A673 (cell line): ENCODE results near the gene AMDHD2. TPM values are rescaled to one million over a fixed set of nuclear protein-coding genes. Genes with fewer than 3 reads are reported as not detected.
"Not testable (repeated sequence)": the region's sequence is repeated elsewhere in the genome, so short reads cannot be mapped to it uniquely, and the experiment has no call there.

Source experiments
- BruUV-seq: library from RNA; stranded (reverse); fragments of 400-500 nt; replicated peaks from 2 replicates; lab custom pipeline; 2021; lab: Mats Ljungman, UMichigan
- CTCF ChIA-PET: fragments of 300-600 bp; sonication (Branson Sonifier 250); formaldehyde crosslinking; loops from one replicate; lab custom pipeline; 2022; ENCODE audit warnings: antibody characterized with exemption; lab: Charles Lee
- POLR2A ChIA-PET: fragments of 300-600 bp; sonication (Branson Sonifier 250); formaldehyde crosslinking; loops from one replicate; lab custom pipeline; 2022; ENCODE audit warnings: antibody characterized with exemption; ENCODE audit not compliant: low non-redundant PET; lab: Charles Lee
- DNase-seq: peaks from one replicate; pipeline ENCODE4 v3.0.0-alpha.2; 2015; ENCODE audit warnings: low spot score
- H3K27ac ChIP-seq: fragments of 200-600 bp; sonication (generic); 2 replicates; pipeline ENCODE4 v1.5.1; 2016; ENCODE audit warnings: mixed run types, low read depth, mild to moderate bottlenecking, mixed read lengths, antibody characterized with exemption, low read length; ENCODE audit not compliant: poor library complexity, severe bottlenecking
- H3K27me3 ChIP-seq: fragments of 200-600 bp; sonication (generic); replicated peaks from 2 replicates; pipeline ENCODE4 v1.6.1; 2017; ENCODE audit warnings: mixed run types, low read depth, mild to moderate bottlenecking, mixed read lengths, antibody characterized with exemption, low read length; ENCODE audit not compliant: insufficient read depth, poor library complexity
- H3K36me3 ChIP-seq: fragments of 200-600 bp; sonication (generic); 2 replicates; pipeline ENCODE4 v1.6.1; 2016; ENCODE audit warnings: mixed run types, mild to moderate bottlenecking, mixed read lengths, antibody characterized with exemption, low read length; ENCODE audit not compliant: insufficient read depth, poor library complexity, severe bottlenecking
- H3K4me1 ChIP-seq: fragments of 200-600 bp; sonication (generic); 2 replicates; pipeline ENCODE4 v1.6.1; 2017; ENCODE audit warnings: mixed run types, mild to moderate bottlenecking, mixed read lengths, antibody characterized with exemption, low read length; ENCODE audit not compliant: insufficient read depth, poor library complexity, severe bottlenecking
- H3K4me3 ChIP-seq: fragments of 200-600 bp; sonication (generic); 2 replicates; pipeline ENCODE4 v1.5.1; 2016; ENCODE audit warnings: low read depth, mixed run types, mild to moderate bottlenecking, mixed read lengths, low read length; ENCODE audit not compliant: poor library complexity, severe bottlenecking
- H3K9me3 ChIP-seq: fragments of 200-600 bp; sonication (generic); 2 replicates; pipeline ENCODE4 v1.6.1; 2016; ENCODE audit warnings: mixed run types, low read depth, mild to moderate bottlenecking, mixed read lengths, antibody characterized with exemption, low read length; ENCODE audit not compliant: poor library complexity, severe bottlenecking
- CTCF ChIP-seq: fragments of 300-800, 200-600 bp; sonication (generic); conservative IDR thresholded peaks from 2 replicates; pipeline ENCODE4 v1.5.1; 2017; ENCODE audit warnings: low read depth, mild to moderate bottlenecking, antibody characterized with exemption, low read length, moderate library complexity, mixed read lengths
- EZH2 ChIP-seq: fragments of 200-600 bp; sonication (generic); IDR thresholded peaks from 2 replicates; pipeline ENCODE4 v1.6.1; 2017; ENCODE audit warnings: borderline replicate concordance, low read depth, mild to moderate bottlenecking, mixed read lengths, antibody characterized with exemption, low read length; ENCODE audit not compliant: poor library complexity, severe bottlenecking
- intact Hi-C: fragments of 100-400 bp; cut with micrococcal nuclease; formaldehyde crosslinking; loops from one replicate; pipeline ENCODE4 v1.10.0; 2022; ENCODE audit not compliant: unreplicated experiment
- total RNA-seq: library from RNA; stranded (reverse); gene quantifications from 2 replicates; pipeline ENCODE4 v1.2.3, GENCODE V29; 2021

Gene AMDHD2
- total RNA-seq, 1 experiment from 2014 or later: 53.3 TPM

GRCh38 chr16:2532494-2533141 is 12.4 kb downstream of the AMDHD2 start:
- peaks cover 10% of the 10 kb centered on the region for H3K36me3 ChIP-seq
- POLR2A ChIA-PET: no interaction called here
- no TSS peak for BruUV-seq
- TF ChIP-seq CTCF: no peak
- no peak for TF ChIP-seq EZH2
- no peaks in the 10 kb centered on the region for H3K27me3 ChIP-seq
- DNase-seq: peak; percentile 71
- peak overlapping the region; percentile 83 for H3K27ac ChIP-seq
- no peaks in the 10 kb centered on the region for H3K9me3 ChIP-seq
- H3K4me1 ChIP-seq: peaks cover 5% of the 10 kb centered on the region
- intact Hi-C loops: no loop called here
- H3K4me3 ChIP-seq: peak overlapping the region; percentile 61
- CTCF ChIA-PET: no interaction called here

DNA sequence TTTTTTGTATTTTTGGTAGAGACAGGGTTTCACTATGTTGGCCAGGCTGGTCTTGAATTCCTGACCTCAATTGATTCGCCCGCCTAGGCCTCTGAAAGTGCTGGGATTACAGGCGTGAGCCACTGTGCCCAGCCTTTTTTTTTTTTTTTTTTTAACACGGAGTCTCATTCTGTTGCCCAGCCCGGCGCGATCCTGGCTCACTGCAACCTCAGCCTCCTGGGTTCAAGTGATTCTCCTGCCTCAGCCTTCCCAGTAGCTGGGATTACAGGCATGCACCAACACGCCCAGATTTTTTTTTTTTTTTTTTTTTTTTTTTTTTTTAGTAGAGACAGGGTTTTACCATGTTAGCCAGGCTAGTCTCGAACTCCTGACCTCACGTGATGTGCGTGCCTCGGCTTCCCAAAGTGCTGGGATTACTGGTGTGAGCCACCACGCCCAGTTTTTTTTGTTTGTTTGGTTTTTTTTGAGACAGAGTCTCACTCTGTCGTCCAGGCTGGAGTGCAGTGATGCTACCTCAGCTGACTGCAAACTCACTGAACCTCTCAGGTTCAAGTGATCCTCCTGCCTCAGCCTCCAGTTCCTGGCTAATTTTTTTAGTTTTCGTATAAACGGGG is 13.1 kb downstream of the AMDHD2 start:
- BruUV-seq, H3K27me3 ChIP-seq, CTCF ChIA-PET, H3K4me1 ChIP-seq, DNase-seq, H3K9me3 ChIP-seq, H3K36me3 ChIP-seq, intact Hi-C loops, POLR2A ChIA-PET: not testable (repeated sequence)
- Histone ChIP-seq H3K27ac (peak overlapping the region; percentile 83), H3K4me3 (peak overlapping the region; percentile 61)

DNA sequence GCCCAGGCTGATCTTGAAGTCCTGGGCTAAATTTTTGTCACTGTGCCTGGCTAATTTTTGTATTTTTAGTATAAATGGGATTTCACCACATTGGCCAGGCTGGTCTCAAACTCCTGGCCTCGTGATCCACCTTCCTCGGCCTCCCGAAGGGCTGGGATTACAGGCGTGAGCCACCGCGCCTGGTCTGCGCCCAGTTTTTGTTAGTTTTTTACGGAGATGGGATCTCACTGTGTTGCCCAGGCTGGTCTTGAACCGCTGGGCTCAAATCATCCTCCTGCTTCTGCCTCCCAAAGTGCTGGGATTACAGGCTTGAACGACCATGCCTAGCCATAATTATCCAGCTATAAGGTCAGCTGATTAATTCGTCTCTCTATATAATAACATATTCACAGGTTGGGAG is 13.7 kb downstream of the AMDHD2 start:
- ChIA-PET POLR2A (no interaction called here), CTCF (no interaction called here)
- intact Hi-C loops: no loop called here
- DNase-seq: no peak
- BruUV-seq: no TSS peak
- Histone ChIP-seq H3K4me3 (no peak overlapping the region), H3K27me3 (no peaks in the 10 kb centered on the region), H3K36me3 (no peaks in the 10 kb centered on the region), H3K27ac (no peak overlapping the region), H3K9me3 (no peaks in the 10 kb centered on the region), H3K4me1 (peaks cover 5% of the 10 kb centered on the region)
- TF ChIP-seq EZH2 (no peak), CTCF (no peak)

GRCh38 chr16:2534335-2534734 is 14.2 kb downstream of the AMDHD2 start:
- CTCF ChIA-PET, H3K27me3 ChIP-seq, POLR2A ChIA-PET, H3K27ac ChIP-seq, intact Hi-C loops, H3K36me3 ChIP-seq, H3K4me3 ChIP-seq, H3K4me1 ChIP-seq, DNase-seq, BruUV-seq, H3K9me3 ChIP-seq: not testable (repeated sequence)
